HEK293 (cell line): ENCODE results near the gene ABLIM3.

Experiments used
- CTCF ChIA-PET: fragments of 350-600 bp; formaldehyde crosslinking; extraction: SDS; loops from one replicate; lab custom pipeline; 2021; ENCODE audit warnings: antibody characterized with exemption; lab: Yijun Ruan, JAX
- POLR2A ChIA-PET: fragments of 300-600 bp; formaldehyde crosslinking; extraction: SDS; loops from one replicate; lab custom pipeline; 2020; ENCODE audit warnings: antibody characterized with exemption, inconsistent platforms; lab: Yijun Ruan, JAX
- H3K27ac ChIP-seq: fragments of 200-500 bp; sonication (Bioruptor generic); 2 replicates; pipeline ENCODE4 v1.5.1; 2014; ENCODE audit warnings: low read depth, low read length, control low read depth, inconsistent platforms; ENCODE audit errors: extremely low read depth
- H3K36me3 ChIP-seq, 2 experiments: fragments of 200-500 bp in 1 of 2; sonication (Bioruptor generic) in 1 of 2; 1 replicate in 1 of 2; 2 replicates in 1 of 2; pipeline ENCODE4 v1.5.1; 2014 to 2017; ENCODE audit warnings: inconsistent platforms in 2 of 2, low read length in 2 of 2; ENCODE audit not compliant: control insufficient read depth in 2 of 2, insufficient read depth in 1 of 2
- H3K4me1 ChIP-seq: fragments of 200-500 bp; sonication (Bioruptor generic); 2 replicates; pipeline ENCODE4 v1.5.1; 2014; ENCODE audit warnings: mild to moderate bottlenecking, low read length, inconsistent platforms; ENCODE audit not compliant: control insufficient read depth, insufficient read depth
- H3K4me3 ChIP-seq: 2 replicates; pipeline ENCODE4 v1.5.1; 2011; ENCODE audit warnings: low read depth, mild to moderate bottlenecking, control low read depth, low read length, moderate library complexity
- H3K9me3 ChIP-seq: fragments of 200-500 bp; sonication (Bioruptor generic); 2 replicates; pipeline ENCODE4 v1.5.1; 2014; ENCODE audit warnings: low read depth, low read length, inconsistent platforms; ENCODE audit not compliant: control insufficient read depth, insufficient read depth
- BCL11B ChIP-seq: fragments of 450-650 bp; formaldehyde crosslinking; IDR thresholded peaks from 2 replicates; pipeline ENCODE4 v1.5.1; 2016; ENCODE audit warnings: low read depth, missing biosample characterization, missing genetic modification characterization
- GFI1B ChIP-seq: fragments of 450-650 bp; formaldehyde crosslinking; IDR thresholded peaks from 2 replicates; pipeline ENCODE4 v1.5.1; 2016; ENCODE audit warnings: missing biosample characterization, missing genetic modification characterization
- ZNF112 ChIP-seq: fragments of 450-650 bp; formaldehyde crosslinking; IDR thresholded peaks from 2 replicates; pipeline ENCODE4 v1.5.0; 2017; ENCODE audit warnings: missing biosample characterization, missing genetic modification characterization
- ZNF114 ChIP-seq: fragments of 450-650 bp; formaldehyde crosslinking; IDR thresholded peaks from 2 replicates; pipeline ENCODE4 v1.5.0; 2017; ENCODE audit warnings: missing biosample characterization, missing genetic modification characterization
- ZNF266 ChIP-seq: fragments of 450-650 bp; formaldehyde crosslinking; IDR thresholded peaks from 2 replicates; pipeline ENCODE4 v1.5.1; 2016; ENCODE audit warnings: missing biosample characterization, missing genetic modification characterization, low read depth
- ZNF302 ChIP-seq: fragments of 450-650 bp; formaldehyde crosslinking; IDR thresholded peaks from 2 replicates; pipeline ENCODE4 v1.5.1; 2016; ENCODE audit warnings: missing biosample characterization, missing genetic modification characterization, low read depth
- ZNF335 ChIP-seq: fragments of 450-650 bp; formaldehyde crosslinking; conservative IDR thresholded peaks from 2 replicates; pipeline ENCODE4 v1.5.1; 2016; ENCODE audit warnings: missing biosample characterization, missing genetic modification characterization
- ZNF473 ChIP-seq: fragments of 450-650 bp; formaldehyde crosslinking; IDR thresholded peaks from 2 replicates; pipeline ENCODE4 v1.5.1; 2017; ENCODE audit warnings: missing biosample characterization, missing genetic modification characterization
- ZNF629 ChIP-seq: fragments of 450-650 bp; formaldehyde crosslinking; IDR thresholded peaks from 2 replicates; pipeline ENCODE4 v1.5.1; 2017; ENCODE audit warnings: missing biosample characterization, missing genetic modification characterization
- ZNF776 ChIP-seq: fragments of 450-650 bp; formaldehyde crosslinking; IDR thresholded peaks from 2 replicates; pipeline ENCODE4 v1.5.0; 2017; ENCODE audit warnings: missing biosample characterization, missing genetic modification characterization, borderline replicate concordance
- ZNF785 ChIP-seq: fragments of 450-650 bp; formaldehyde crosslinking; IDR thresholded peaks from 2 replicates; pipeline ENCODE4 v1.5.1; 2016; ENCODE audit warnings: missing biosample characterization, missing genetic modification characterization
- ZNF837 ChIP-seq: fragments of 450-650 bp; formaldehyde crosslinking; IDR thresholded peaks from 2 replicates; pipeline ENCODE4 v1.5.1; 2016; ENCODE audit warnings: missing biosample characterization, missing genetic modification characterization
- TF ChIP-seq, protein P1 (sequence below): fragments of 450-650 bp; formaldehyde crosslinking; IDR thresholded peaks from 2 replicates; pipeline ENCODE4 v1.5.1; 2016; ENCODE audit warnings: missing biosample characterization, missing genetic modification characterization
- TF ChIP-seq, protein P2 (sequence below): fragments of 450-650 bp; formaldehyde crosslinking; IDR thresholded peaks from 2 replicates; pipeline ENCODE4 v1.5.1; 2016; ENCODE audit warnings: missing biosample characterization, missing genetic modification characterization
- TF ChIP-seq, protein P3 (sequence below): fragments of 450-650 bp; formaldehyde crosslinking; IDR thresholded peaks from 2 replicates; pipeline ENCODE4 v1.5.1; 2016; ENCODE audit warnings: missing biosample characterization, missing genetic modification characterization
- TF ChIP-seq, protein P4 (sequence below): fragments of 450-650 bp; formaldehyde crosslinking; IDR thresholded peaks from 2 replicates; pipeline ENCODE4 v1.5.1; 2016; ENCODE audit warnings: missing biosample characterization, missing genetic modification characterization
- TF ChIP-seq, protein P5 (sequence below): fragments of 450-650 bp; formaldehyde crosslinking; IDR thresholded peaks from 2 replicates; pipeline ENCODE4 v1.5.1; 2017; ENCODE audit warnings: missing biosample characterization, missing genetic modification characterization
- TF ChIP-seq, protein P6 (sequence below): fragments of 450-650 bp; formaldehyde crosslinking; IDR thresholded peaks from 2 replicates; pipeline ENCODE4 v1.5.1; 2016; ENCODE audit warnings: missing biosample characterization, missing genetic modification characterization

ABLIM3 gene

DNA sequence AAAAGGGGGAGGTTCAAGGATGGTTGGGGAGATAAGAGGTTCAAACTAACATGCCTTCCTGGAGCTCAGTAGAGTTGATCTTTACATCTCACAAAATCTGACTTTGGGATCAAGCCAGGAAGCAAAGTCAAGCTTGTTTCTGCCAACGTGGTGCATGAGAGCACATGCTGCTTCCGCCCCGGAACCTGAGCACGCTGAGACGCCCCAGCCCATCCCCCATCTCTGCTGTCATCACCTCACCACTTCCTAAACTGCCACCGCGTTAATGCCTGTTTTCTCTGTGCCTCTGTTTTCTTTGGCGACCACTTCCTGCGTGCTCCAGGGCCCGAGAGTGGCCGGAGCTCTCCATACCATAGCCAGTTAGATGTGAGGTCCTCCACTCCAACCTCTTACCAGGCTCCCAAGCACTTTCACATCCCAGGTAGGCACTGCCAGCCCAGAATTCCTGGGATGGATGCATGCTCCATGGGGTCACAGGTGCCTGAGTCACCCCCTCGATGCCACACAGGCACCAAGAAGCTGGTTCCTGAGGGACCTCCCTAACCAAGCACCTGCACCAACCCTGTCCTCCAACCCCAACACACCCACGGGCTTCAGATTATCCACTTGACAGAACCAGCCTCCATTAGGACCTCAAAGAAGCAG is 99.2 kb downstream of the ABLIM3 start:
- Histone ChIP-seq H3K4me3 (no peak overlapping the region), H3K4me1 (no peaks in the 10 kb centered on the region), H3K36me3 (no peaks in the 10 kb centered on the region)
- CTCF ChIA-PET: interaction anchor here (0.7 to 1.8 kb wide), 5 partner anchors 17 to 195 kb away, joined by 3 to 8 read pairs (median 6); partner anchors contain the start of gene ABLIM3
- POLR2A ChIA-PET: no interaction called here
- TF ChIP-seq ZNF335 (no peak), ZNF266 (no peak), ZNF837 (tag by site-specific recombination) (no peak), ZNF114 (tag by site-specific recombination) (no peak), ZNF785 (no peak), GFI1B (tag by site-specific recombination) (no peak), ZNF629 (no peak), ZNF302 (tag by site-specific recombination) (no peak), ZNF473 (tag by site-specific recombination) (no peak), ZNF112 (no peak)
- TF ChIP-seq, protein P1, sequence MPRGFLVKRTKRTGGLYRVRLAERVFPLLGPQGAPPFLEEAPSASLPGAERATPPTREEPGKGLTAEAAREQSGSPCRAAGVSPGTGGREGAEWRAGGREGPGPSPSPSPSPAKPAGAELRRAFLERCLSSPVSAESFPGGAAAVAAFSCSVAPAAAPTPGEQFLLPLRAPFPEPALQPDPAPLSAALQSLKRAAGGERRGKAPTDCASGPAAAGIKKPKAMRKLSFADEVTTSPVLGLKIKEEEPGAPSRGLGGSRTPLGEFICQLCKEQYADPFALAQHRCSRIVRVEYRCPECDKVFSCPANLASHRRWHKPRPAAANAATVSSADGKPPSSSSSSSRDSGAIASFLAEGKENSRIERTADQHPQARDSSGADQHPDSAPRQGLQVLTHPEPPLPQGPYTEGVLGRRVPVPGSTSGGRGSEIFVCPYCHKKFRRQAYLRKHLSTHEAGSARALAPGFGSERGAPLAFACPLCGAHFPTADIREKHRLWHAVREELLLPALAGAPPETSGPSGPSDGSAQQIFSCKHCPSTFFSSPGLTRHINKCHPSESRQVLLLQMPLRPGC: no peak
- TF ChIP-seq, protein P2, sequence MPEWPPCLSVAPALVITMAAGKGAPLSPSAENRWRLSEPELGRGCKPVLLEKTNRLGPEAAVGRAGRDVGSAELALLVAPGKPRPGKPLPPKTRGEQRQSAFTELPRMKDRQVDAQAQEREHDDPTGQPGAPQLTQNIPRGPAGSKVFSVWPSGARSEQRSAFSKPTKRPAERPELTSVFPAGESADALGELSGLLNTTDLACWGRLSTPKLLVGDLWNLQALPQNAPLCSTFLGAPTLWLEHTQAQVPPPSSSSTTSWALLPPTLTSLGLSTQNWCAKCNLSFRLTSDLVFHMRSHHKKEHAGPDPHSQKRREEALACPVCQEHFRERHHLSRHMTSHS: no peak
- TF ChIP-seq, protein P3, sequence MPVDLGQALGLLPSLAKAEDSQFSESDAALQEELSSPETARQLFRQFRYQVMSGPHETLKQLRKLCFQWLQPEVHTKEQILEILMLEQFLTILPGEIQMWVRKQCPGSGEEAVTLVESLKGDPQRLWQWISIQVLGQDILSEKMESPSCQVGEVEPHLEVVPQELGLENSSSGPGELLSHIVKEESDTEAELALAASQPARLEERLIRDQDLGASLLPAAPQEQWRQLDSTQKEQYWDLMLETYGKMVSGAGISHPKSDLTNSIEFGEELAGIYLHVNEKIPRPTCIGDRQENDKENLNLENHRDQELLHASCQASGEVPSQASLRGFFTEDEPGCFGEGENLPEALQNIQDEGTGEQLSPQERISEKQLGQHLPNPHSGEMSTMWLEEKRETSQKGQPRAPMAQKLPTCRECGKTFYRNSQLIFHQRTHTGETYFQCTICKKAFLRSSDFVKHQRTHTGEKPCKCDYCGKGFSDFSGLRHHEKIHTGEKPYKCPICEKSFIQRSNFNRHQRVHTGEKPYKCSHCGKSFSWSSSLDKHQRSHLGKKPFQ (tag by site-specific recombination): no peak
- TF ChIP-seq, protein P4, sequence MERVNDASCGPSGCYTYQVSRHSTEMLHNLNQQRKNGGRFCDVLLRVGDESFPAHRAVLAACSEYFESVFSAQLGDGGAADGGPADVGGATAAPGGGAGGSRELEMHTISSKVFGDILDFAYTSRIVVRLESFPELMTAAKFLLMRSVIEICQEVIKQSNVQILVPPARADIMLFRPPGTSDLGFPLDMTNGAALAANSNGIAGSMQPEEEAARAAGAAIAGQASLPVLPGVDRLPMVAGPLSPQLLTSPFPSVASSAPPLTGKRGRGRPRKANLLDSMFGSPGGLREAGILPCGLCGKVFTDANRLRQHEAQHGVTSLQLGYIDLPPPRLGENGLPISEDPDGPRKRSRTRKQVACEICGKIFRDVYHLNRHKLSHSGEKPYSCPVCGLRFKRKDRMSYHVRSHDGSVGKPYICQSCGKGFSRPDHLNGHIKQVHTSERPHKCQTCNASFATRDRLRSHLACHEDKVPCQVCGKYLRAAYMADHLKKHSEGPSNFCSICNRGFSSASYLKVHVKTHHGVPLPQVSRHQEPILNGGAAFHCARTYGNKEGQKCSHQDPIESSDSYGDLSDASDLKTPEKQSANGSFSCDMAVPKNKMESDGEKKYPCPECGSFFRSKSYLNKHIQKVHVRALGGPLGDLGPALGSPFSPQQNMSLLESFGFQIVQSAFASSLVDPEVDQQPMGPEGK: no peak
- TF ChIP-seq, protein P5, sequence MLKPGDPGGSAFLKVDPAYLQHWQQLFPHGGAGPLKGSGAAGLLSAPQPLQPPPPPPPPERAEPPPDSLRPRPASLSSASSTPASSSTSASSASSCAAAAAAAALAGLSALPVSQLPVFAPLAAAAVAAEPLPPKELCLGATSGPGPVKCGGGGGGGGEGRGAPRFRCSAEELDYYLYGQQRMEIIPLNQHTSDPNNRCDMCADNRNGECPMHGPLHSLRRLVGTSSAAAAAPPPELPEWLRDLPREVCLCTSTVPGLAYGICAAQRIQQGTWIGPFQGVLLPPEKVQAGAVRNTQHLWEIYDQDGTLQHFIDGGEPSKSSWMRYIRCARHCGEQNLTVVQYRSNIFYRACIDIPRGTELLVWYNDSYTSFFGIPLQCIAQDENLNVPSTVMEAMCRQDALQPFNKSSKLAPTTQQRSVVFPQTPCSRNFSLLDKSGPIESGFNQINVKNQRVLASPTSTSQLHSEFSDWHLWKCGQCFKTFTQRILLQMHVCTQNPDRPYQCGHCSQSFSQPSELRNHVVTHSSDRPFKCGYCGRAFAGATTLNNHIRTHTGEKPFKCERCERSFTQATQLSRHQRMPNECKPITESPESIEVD: no peak
- TF ChIP-seq, all 188 proteins: peak for 0
- Histone ChIP-seq H3K27ac (no peak overlapping the region), H3K9me3 (no peaks in the 10 kb centered on the region)

DNA sequence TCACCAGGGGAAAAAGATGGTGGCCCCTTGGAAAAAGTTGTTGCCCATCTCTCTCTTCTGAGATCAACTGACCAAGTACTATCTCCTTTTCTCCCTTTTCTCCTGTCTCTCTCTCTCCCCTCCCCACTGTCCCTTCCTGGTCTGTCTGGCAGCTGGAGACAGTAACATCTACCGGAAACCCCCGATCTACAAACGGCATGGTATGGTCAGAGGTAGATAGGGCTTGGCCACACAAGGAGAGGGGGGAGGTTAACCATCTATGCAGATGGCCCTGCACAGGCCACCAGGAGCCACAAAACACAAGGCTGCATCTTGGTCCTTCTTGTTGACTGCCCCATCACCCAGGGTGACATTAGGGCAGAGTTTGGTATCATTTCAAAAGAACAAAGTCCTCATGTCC is 101.0 kb downstream of the ABLIM3 start:
- POLR2A ChIA-PET: no interaction called here
- H3K36me3 ChIP-seq: no peaks in the 10 kb centered on the region
- no peak for TF ChIP-seq BCL11B (tag by site-specific recombination)
- TF ChIP-seq, protein P6, sequence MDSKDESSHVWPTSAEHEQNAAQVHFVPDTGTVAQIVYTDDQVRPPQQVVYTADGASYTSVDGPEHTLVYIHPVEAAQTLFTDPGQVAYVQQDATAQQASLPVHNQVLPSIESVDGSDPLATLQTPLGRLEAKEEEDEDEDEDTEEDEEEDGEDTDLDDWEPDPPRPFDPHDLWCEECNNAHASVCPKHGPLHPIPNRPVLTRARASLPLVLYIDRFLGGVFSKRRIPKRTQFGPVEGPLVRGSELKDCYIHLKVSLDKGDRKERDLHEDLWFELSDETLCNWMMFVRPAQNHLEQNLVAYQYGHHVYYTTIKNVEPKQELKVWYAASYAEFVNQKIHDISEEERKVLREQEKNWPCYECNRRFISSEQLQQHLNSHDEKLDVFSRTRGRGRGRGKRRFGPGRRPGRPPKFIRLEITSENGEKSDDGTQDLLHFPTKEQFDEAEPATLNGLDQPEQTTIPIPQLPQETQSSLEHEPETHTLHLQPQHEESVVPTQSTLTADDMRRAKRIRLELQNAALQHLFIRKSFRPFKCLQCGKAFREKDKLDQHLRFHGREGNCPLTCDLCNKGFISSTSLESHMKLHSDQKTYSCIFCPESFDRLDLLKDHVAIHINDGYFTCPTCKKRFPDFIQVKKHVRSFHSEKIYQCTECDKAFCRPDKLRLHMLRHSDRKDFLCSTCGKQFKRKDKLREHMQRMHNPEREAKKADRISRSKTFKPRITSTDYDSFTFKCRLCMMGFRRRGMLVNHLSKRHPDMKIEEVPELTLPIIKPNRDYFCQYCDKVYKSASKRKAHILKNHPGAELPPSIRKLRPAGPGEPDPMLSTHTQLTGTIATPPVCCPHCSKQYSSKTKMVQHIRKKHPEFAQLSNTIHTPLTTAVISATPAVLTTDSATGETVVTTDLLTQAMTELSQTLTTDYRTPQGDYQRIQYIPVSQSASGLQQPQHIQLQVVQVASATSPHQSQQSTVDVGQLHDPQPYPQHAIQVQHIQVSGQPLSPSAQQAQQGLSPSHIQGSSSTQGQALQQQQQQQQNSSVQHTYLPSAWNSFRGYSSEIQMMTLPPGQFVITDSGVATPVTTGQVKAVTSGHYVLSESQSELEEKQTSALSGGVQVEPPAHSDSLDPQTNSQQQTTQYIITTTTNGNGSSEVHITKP: peak; percentile 28; the same call in 1 of the 2 replicates
- no peak for TF ChIP-seq ZNF776
- TF ChIP-seq, all 188 proteins: peak for 1
- Histone ChIP-seq H3K9me3 (no peaks in the 10 kb centered on the region), H3K4me3 (no peak overlapping the region), H3K27ac (no peak overlapping the region), H3K4me1 (no peaks in the 10 kb centered on the region)
- CTCF ChIA-PET: interaction anchor here (0.5 to 1.8 kb wide), 4 partner anchors 23 to 101 kb away, joined by 3 to 8 read pairs (median 6); partner anchors contain the start of gene ABLIM3
